Measurements from ENCODE around the gene SLC16A8. TPM values are rescaled to one million over a fixed set of nuclear protein-coding genes. Genes with fewer than 3 reads are reported as not detected.

Gene SLC16A8
- total and polyA plus RNA-seq, 2 of the 13 experiments (the other 11 are each of a cell fraction or from before 2014, with no cell fraction given) = not detected

- TF ChIP-seq HNF1B (CRISPR knock-in tag; IDR thresholded peaks at IDR 0.05) (peak; percentile 91), ELF3 (CRISPR knock-in tag; IDR thresholded peaks at IDR 0.05) (peak; percentile 54), ONECUT2 (CRISPR knock-in tag; IDR thresholded peaks at IDR 0.05) (no peak), SP5 (CRISPR knock-in tag; IDR thresholded peaks at IDR 0.05; ENCODE audit: borderline replicate concordance, low read depth) (peak; percentile 23; the same call in 1 of the 2 replicates), BCLAF1 (IDR thresholded peaks at IDR 0.05) (no peak), ZSCAN30 (CRISPR knock-in tag; IDR thresholded peaks at IDR 0.05) (no peak), HOXD1 (CRISPR knock-in tag; IDR thresholded peaks at IDR 0.05) (no peak; the same call in 1 of the 2 replicates), FOXK2 (IDR thresholded peaks at IDR 0.05) (no peak), ZNF784 (CRISPR knock-in tag; IDR thresholded peaks at IDR 0.05; ENCODE audit: borderline replicate concordance) (no peak), ZGPAT (CRISPR knock-in tag; IDR thresholded peaks at IDR 0.05) (peak; percentile 61), DRAP1 (CRISPR knock-in tag; IDR thresholded peaks at IDR 0.05) (peak; percentile 57; the same call in 1 of the 2 replicates), KMT2B (CRISPR knock-in tag; IDR thresholded peaks at IDR 0.05) (0 out of 2 replicates have a peak, but pooled peaks have one; percentile 16), ATF3 (CRISPR knock-in tag; IDR thresholded peaks at IDR 0.05) (no peak), MIXL1 (CRISPR knock-in tag; IDR thresholded peaks at IDR 0.05) (0 out of 2 replicates have a peak, but pooled peaks have one; percentile 57), NFIC (IDR thresholded peaks at IDR 0.05; ENCODE audit: low read length) (no peak), NAIF1 (CRISPR knock-in tag; IDR thresholded peaks at IDR 0.05; ENCODE audit: borderline replicate concordance) (no peak), ZNF703 (CRISPR knock-in tag; IDR thresholded peaks at IDR 0.05; ENCODE audit: borderline replicate concordance) (no peak), ZNF274 (CRISPR knock-in tag; IDR thresholded peaks at IDR 0.05) (no peak), ZNF710 (CRISPR knock-in tag; IDR thresholded peaks at IDR 0.05; ENCODE audit: borderline replicate concordance) (peak; percentile 16; the same call in 1 of the 2 replicates), ZNF160 (CRISPR knock-in tag; IDR thresholded peaks at IDR 0.05) (no peak)
Observed at GRCh38 chr22:38110008-38110862, 26.3 kb upstream of the SLC16A8 start, which contains the start of gene BAIAP2L2 (continued).
